NCI-H460 (cell line): Measurements from ENCODE around the gene DR1. TPM values are rescaled to one million over a fixed set of nuclear protein-coding genes. Genes with fewer than 3 reads are reported as not detected.
"Not testable (repeated sequence)": the region's sequence is repeated elsewhere in the genome, so short reads cannot be mapped to it uniquely, and the experiment has no call there.

Experiments
- DNase-seq: peaks from one replicate; pipeline ENCODE4 v3.0.0-alpha.2; 2016; ENCODE audit warnings: low read depth; ENCODE audit errors: extremely low read depth
- small RNA-seq, 2 experiments: library from RNA; depleted of rRNA; stranded (forward); fragments of <200 nt; gene quantifications; one replicate each; pipeline ENCODE3, GENCODE V24; 2014
- total RNA-seq: library from RNA; depleted of rRNA; stranded (reverse); fragments of >200 nt; shearing (Covaris generic); gene quantifications from 2 replicates; pipeline ENCODE4 v1.2.3, GENCODE V29; 2014; rRNA removed

Gene DR1
- total RNA-seq, 1 experiment from 2014 or later = 52.7 TPM

DNA sequence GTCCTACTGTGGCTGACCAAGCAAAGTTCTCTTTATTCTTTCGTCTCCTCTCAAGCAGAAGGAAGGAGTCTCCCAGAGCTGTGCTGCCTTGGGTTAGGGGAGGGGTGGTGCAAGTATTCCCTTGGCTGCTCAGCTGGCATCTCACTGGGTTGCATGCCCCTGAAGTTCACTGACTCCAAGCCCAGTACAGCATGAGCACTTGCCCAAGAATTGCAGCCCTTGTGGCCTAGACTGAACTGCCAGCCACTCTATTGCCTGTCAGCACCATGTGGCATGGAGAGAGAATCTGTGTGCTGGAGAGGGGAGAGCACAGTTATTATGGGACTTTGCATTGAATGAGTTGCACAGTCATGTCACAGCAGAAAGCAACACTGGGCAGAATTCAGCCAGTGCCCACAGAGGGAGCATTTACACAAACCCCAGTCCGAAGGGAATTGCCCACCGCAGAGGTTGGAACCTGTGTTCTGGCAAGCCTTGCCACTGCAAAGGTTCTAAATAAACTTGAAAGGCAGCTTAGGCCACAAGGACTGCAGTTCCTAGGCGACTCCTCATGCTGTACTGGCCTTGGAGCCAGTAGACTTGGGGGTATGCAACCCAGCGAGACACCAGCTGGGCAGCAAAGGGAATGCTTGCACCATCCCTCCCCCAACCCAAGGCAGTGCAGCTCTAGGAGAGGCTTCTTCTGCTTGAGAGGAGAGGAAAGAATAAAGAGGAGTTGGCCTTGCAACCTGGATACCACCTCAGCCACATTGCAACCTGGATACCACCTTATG, 28.8 kb downstream of the DR1 start:
- DNase-seq = no peak

- DNase-seq = no peak
Measured at GRCh38 chr1:93384656-93385055, 38.9 kb downstream of the DR1 start.

GRCh38 chr1:93386268-93386667, 40.6 kb downstream of the DR1 start:
- not testable (repeated sequence) for DNase-seq

GRCh38 chr1:93394514-93394913, 48.8 kb downstream of the DR1 start:
- no peak for DNase-seq

- DNase-seq = no peak
Measured at GRCh38 chr1:93395195-93395594, 49.5 kb downstream of the DR1 start.

DNA sequence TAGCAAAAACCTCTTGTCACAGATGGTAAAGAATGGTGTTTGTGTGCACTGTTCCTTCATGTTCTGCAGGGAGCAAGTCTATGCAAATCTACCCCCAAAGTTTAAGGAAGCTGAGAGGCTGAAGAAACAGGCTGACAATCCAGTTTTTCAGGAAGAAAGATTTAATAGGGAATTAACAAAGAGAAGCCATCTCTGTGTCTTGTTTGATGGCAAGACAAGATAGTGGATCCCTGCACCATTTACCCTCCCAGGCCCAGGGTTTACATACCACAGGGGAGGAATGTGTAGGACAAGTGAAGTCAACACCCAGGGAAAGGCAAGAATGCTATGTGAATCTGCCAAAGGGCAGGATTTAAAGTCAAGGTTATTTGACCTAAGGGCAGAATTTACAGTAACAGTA, 54.1 kb downstream of the DR1 start:
- no peak for DNase-seq

DNA sequence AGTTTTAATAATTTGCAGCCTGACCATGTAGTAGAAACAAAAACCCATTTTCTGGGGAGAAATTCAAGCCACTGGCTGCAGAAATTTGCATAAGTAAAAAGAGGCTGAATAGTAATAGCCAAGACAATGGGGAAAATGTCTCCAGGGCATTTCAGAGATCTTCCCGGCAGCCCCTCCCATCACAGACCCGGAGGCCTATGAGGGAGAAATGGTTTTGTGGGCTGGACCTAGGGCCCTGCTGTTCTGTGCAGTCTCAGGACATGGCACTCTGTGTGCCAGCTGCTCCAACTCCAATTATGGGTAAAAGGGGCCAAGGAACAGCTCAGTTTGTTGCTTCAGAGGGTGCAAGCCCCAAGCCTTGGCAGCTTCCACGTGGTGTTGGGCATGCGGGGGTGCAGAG, 62.5 kb downstream of the DR1 start:
- DNase-seq = no peak

DNA sequence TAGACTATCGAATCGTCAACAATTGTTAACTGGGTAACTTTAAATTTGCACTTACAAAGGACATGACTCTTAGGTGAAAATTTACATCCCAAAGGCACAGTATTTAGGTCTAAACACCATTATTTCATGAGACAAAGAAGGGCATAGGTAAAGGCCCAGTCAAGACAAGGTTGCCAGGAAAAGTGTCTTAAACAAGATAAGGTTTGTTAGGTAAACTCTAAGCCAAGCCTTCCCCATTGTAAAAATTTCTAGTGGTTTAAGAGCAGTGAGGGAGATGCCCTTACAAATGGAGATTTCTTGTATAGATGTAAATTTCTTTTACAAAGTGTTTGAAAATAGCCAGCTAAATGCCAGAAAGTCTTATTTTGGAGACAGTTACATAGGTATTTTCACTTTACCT, 65.3 kb downstream of the DR1 start:
- no peak for DNase-seq

DNA sequence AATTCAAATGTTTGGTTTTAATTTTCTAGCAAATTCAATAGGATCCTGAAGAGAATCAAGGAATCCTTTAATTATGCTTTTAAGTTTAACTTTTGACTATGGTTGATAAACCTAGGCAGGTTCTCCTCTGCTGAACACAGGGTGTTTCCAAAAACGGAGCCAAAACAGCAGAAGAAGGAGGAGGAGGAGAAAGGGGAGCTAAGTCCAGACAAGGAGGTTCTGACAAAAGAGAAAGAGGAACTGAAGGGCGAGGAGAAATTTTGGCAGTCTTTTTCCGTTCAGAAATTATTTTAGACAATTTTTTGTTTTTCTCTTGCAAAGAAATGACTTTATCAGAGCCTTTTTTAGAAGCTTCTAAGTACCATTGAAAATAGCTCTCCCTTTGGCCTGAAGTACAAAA, 69.0 kb downstream of the DR1 start:
- no peak for DNase-seq

DNA sequence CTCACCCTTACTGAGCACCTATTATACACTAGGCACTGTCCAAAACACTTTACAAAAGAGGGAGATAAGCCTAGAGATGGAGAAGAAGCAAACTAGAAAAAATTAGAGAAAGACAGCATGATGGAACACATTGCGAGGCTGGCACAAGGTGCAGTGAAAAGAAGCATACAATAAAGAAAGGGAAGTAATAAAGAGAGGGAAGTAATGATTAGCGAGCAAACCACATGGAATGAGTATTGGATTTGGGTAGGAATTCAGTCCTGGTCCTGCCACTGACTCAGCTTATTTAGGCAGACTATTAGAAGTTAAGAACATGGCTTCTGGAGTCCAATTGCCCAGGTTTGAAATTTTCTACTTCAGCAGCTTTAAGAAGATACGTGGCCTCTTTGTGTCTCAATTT, 69.6 kb downstream of the DR1 start:
- no peak for DNase-seq

DNA sequence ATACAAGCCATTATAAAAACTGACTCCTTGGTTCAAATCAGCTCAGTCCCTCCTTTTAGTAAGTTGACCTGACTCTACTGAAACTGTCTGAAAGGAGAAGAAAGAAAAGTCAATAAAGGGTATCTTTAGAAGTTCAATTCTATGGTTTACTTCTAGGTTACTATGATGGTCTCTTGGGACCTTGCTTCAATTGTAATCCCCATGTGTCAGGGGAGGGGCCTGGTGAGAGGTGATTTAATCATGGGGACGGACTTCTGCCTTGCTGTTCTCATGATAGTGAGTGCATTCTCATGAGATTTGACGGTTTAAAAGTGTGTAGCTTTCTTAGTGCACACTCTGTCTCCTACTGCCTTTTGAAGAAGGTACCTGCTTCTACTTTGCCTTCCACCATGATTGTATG, 70.5 kb downstream of the DR1 start:
- no peak for DNase-seq

Small RNAs within 50 kb of the gene (small RNA-seq; reads per million reads assigned to genes)
- gene RF00019 = 0 reads per million in 2 experiments

Other genes with a start within 250 kb of the DR1 start
- 90.3 and 95.6 TPM in 2 replicates for gene TMED5, start 165.5 kb upstream of the DR1 start, total RNA-seq
- gene CCDC18, start 165.2 kb upstream of the DR1 start, total RNA-seq = 4.1 and 10.5 TPM in 2 replicates
- gene FNBP1L, start 102.2 kb downstream of the DR1 start, total RNA-seq = 21.3 and 24.4 TPM in 2 replicates